ENCODE results near the gene ZNF320.

GRCh38 chr19:52871466-52871865 lies 26.0 kb downstream of the ZNF320 start:
- TF ChIP-seq CTCF (IDR thresholded peaks at IDR 0.05) (no peak), EZH2 (IDR thresholded peaks at IDR 0.05) (no peak), EZH2phosphoT487 (IDR thresholded peaks at IDR 0.05) (no peak)

All from neural progenitor cell (in vitro differentiated cells).